NB4 (cell line): ENCODE data around the gene FGF4.

Experiments
- MYC ChIP-seq: IDR thresholded peaks from 2 replicates; pipeline ENCODE4 v1.6.1; 2011; ENCODE audit warnings: low read depth, low read length
- POLR2A ChIP-seq: IDR thresholded peaks from 2 replicates; pipeline ENCODE4 v1.6.1; 2011; ENCODE audit warnings: mild to moderate bottlenecking; ENCODE audit not compliant: insufficient read length; ENCODE audit errors: extremely low read depth
- TF ChIP-seq, protein P1 (sequence below): IDR thresholded peaks from one replicate; pipeline ENCODE4 v1.5.1; 2012; ENCODE audit warnings: low read depth, low read length
- TF ChIP-seq, protein P2 (sequence below): IDR thresholded peaks from 2 replicates; pipeline ENCODE4 v1.6.1; 2011; ENCODE audit warnings: low read depth, low read length

DNA sequence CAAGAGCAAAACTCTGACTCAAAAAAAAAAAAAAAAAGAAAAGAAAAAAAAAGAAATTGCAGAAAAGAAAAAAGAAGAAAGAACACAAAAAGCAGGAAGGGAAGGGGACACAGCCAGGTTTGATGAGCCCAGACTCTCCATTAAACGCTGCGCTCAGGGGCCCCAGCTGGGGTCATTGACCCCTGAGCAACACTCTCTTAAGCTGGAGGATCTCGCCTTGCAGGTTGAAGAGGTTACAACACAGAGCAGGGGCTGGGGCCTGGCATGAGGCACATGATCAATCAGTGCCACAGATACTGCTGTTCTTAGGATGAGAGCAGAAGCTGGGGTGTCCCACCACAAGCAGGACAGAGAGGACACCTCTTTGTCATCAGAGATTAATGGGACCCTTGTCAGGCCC lies 36.3 kb upstream of the FGF4 start:
- TF ChIP-seq, protein P1, sequence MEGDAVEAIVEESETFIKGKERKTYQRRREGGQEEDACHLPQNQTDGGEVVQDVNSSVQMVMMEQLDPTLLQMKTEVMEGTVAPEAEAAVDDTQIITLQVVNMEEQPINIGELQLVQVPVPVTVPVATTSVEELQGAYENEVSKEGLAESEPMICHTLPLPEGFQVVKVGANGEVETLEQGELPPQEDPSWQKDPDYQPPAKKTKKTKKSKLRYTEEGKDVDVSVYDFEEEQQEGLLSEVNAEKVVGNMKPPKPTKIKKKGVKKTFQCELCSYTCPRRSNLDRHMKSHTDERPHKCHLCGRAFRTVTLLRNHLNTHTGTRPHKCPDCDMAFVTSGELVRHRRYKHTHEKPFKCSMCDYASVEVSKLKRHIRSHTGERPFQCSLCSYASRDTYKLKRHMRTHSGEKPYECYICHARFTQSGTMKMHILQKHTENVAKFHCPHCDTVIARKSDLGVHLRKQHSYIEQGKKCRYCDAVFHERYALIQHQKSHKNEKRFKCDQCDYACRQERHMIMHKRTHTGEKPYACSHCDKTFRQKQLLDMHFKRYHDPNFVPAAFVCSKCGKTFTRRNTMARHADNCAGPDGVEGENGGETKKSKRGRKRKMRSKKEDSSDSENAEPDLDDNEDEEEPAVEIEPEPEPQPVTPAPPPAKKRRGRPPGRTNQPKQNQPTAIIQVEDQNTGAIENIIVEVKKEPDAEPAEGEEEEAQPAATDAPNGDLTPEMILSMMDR = no peak
- TF ChIP-seq POLR2A (no peak), MYC (no peak)
- TF ChIP-seq, protein P2, sequence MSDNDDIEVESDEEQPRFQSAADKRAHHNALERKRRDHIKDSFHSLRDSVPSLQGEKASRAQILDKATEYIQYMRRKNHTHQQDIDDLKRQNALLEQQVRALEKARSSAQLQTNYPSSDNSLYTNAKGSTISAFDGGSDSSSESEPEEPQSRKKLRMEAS = no peak
